AG04450 (cell line): ENCODE results near the gene DYNLT4. TPM values are rescaled to one million over a fixed set of nuclear protein-coding genes. Genes with fewer than 3 reads are reported as not detected.

ENCODE experiments used
- CTCF ChIA-PET: fragments of 300-600, 350-600 bp; formaldehyde crosslinking; extraction: SDS; loops from one replicate; lab custom pipeline; 2022; ENCODE audit warnings: antibody characterized with exemption, inconsistent platforms; lab: Charles Lee
- POLR2A ChIA-PET: fragments of 350-600 bp; formaldehyde crosslinking; extraction: SDS; loops from one replicate; lab custom pipeline; 2021; ENCODE audit warnings: antibody characterized with exemption, inconsistent platforms; lab: Yijun Ruan, JAX
- DNase-seq: peaks from one replicate; pipeline ENCODE4 v3.0.0-alpha.2; 2011; ENCODE audit warnings: low read depth, low spot score
- H3K27ac ChIP-seq: one replicate; pipeline ENCODE4 v1.5.1; 2012; ENCODE audit warnings: low read depth, low read length, control low read depth
- H3K27me3 ChIP-seq: one replicate; pipeline ENCODE4 v1.6.0; 2012; ENCODE audit warnings: low read length; ENCODE audit not compliant: control insufficient read depth, insufficient read depth
- H3K4me3 ChIP-seq: 2 replicates; pipeline ENCODE4 v1.5.1; 2011; ENCODE audit warnings: mild to moderate bottlenecking, low read depth, low read length, control low read depth
- H3K9me3 ChIP-seq: 2 replicates; pipeline ENCODE4 v1.5.1; 2012; ENCODE audit warnings: low read length; ENCODE audit not compliant: control insufficient read depth, insufficient read depth
- CTCF ChIP-seq: IDR thresholded peaks from 2 replicates; pipeline ENCODE4 v1.5.1; 2011; ENCODE audit warnings: low read depth, low read length, control low read depth, inconsistent platforms
- polyA plus RNA-seq: library from polyadenylated mRNA; depleted of rRNA; stranded (reverse); fragments of >200 nt; gene quantifications from 2 replicates; pipeline ENCODE4 v1.2.3, GENCODE V29; 2011

Gene DYNLT4
- polyA plus RNA-seq, 1 experiment = not detected

GRCh38 chr1:44786841-44787426 lies 20.2 kb downstream of the DYNLT4 start:
- DNase-seq = no peak
- POLR2A ChIA-PET = interaction anchor here (0.6 to 1.2 kb wide), 3 partner anchors 11 to 56 kb away, joined by 4 to 12 read pairs (median 11); partner anchors contain the start of gene RPS8

GRCh38 chr1:44786138-44786840 lies 20.9 kb downstream of the DYNLT4 start:
- H3K4me3 ChIP-seq = peak overlapping the region; percentile 50
- TF ChIP-seq CTCF = peak; percentile 96
- POLR2A ChIA-PET = interaction anchor here (0.6 to 1.2 kb wide), 3 partner anchors 11 to 56 kb away, joined by 4 to 12 read pairs (median 11); partner anchors contain the start of gene RPS8
- H3K9me3 ChIP-seq = no peaks in the 10 kb centered on the region; the same call in 1 of the 2 replicates
- DNase-seq = no peak
- no peak overlapping the region for H3K27ac ChIP-seq
- peaks cover 2% of the 10 kb centered on the region for H3K27me3 ChIP-seq
- CTCF ChIA-PET = interaction anchor here (0.6 to 1.9 kb wide), 11 partner anchors 9 to 703 kb away, joined by 3 to 12 read pairs (median 4); partner anchors contain the start of genes BTBD19 and PLK3

More at GRCh38 chr1:44786841-44787426, 20.2 kb downstream of the DYNLT4 start:
- H3K9me3 ChIP-seq = no peaks in the 10 kb centered on the region; the same call in 1 of the 2 replicates
- H3K27ac ChIP-seq = no peak overlapping the region
- peaks cover 2% of the 10 kb centered on the region for H3K27me3 ChIP-seq
- H3K4me3 ChIP-seq = no peak overlapping the region
- no peak for TF ChIP-seq CTCF
- CTCF ChIA-PET = interaction anchor here (0.6 to 1.7 kb wide), 7 partner anchors 13 to 702 kb away, joined by 3 to 12 read pairs (median 3); partner anchors contain the start of gene PLK3

GRCh38 chr1:44785501-44786137 lies 21.5 kb downstream of the DYNLT4 start:
- H3K9me3 ChIP-seq = no peaks in the 10 kb centered on the region; the same call in 1 of the 2 replicates
- TF ChIP-seq CTCF = no peak
- no peak overlapping the region for H3K27ac ChIP-seq
- POLR2A ChIA-PET = interaction anchor here (1.8 to 2.3 kb wide), 2 partner anchors 10 to 34 kb away, joined by 7 to 9 read pairs; partner anchors contain the start of gene RPS8
- H3K27me3 ChIP-seq = peaks cover 2% of the 10 kb centered on the region
- CTCF ChIA-PET = interaction anchor here (0.7 to 1.9 kb wide), 6 partner anchors 8 to 23 kb away, joined by 3 to 6 read pairs (median 4); partner anchors contain the start of genes BTBD19 and PLK3
- no peak for DNase-seq
- peak overlapping the region; percentile 50 for H3K4me3 ChIP-seq

GRCh38 chr1:44785029-44785380 lies 22.1 kb downstream of the DYNLT4 start:
- no peak for TF ChIP-seq CTCF
- ChIA-PET CTCF (interaction anchor here (0.6 to 2.2 kb wide), 9 partner anchors 7 to 56 kb away, joined by 3 to 10 read pairs (median 4); partner anchors contain the start of genes BTBD19, PLK3 and RNU5D-1), POLR2A (interaction anchor here (1.8 to 2.3 kb wide), 2 partner anchors 9 to 34 kb away, joined by 7 to 9 read pairs; partner anchors contain the start of gene RPS8)
- Histone ChIP-seq H3K4me3 (no peak overlapping the region), H3K9me3 (no peaks in the 10 kb centered on the region; the same call in 1 of the 2 replicates), H3K27me3 (peaks cover 2% of the 10 kb centered on the region), H3K27ac (no peak overlapping the region)
- DNase-seq = no peak
